GM12864 (cell line): ENCODE measurements around the gene PRKRIP1.

ENCODE experiments used
- DNase-seq: peaks from one replicate; pipeline ENCODE4 v3.0.0-alpha.2; 2011; ENCODE audit warnings: low read depth
- H3K4me3 ChIP-seq: 2 replicates; pipeline ENCODE4 v1.5.1; 2011; ENCODE audit warnings: mild to moderate bottlenecking, low read depth, low read length, control low read depth
- CTCF ChIP-seq: IDR thresholded peaks from 2 replicates; pipeline ENCODE4 v1.5.1; 2011; ENCODE audit warnings: low read depth, mild to moderate bottlenecking, moderate library complexity, low read length, control low read depth, inconsistent platforms; ENCODE audit errors: missing control alignments

The PRKRIP1 gene

GRCh38 chr7:102387064-102387463 lies 9.1 kb upstream of the PRKRIP1 start:
- no peak overlapping the region for H3K4me3 ChIP-seq
- no peak for TF ChIP-seq CTCF
- no peak for DNase-seq

- no peak overlapping the region for H3K4me3 ChIP-seq
- DNase-seq, result peak; percentile 44
- no peak for TF ChIP-seq CTCF
These were observed 6.4 kb upstream of the PRKRIP1 start for GRCh38 chr7:102389810-102390209.

- no peak overlapping the region for H3K4me3 ChIP-seq
- DNase-seq, result no peak
- peak; percentile 92 for TF ChIP-seq CTCF
These were observed 5.3 kb upstream of the PRKRIP1 start for GRCh38 chr7:102390697-102391484.

GRCh38 chr7:102392330-102392729 lies 3.8 kb upstream of the PRKRIP1 start:
- DNase-seq, result no peak
- no peak overlapping the region for H3K4me3 ChIP-seq
- TF ChIP-seq CTCF, result no peak

- no peak overlapping the region for H3K4me3 ChIP-seq
- no peak for DNase-seq
- no peak for TF ChIP-seq CTCF
These were observed 2.7 kb upstream of the PRKRIP1 start for GRCh38 chr7:102393467-102393866.

GRCh38 chr7:102395592-102395872 lies 631 bp upstream of the PRKRIP1 start:
- no peak for DNase-seq
- H3K4me3 ChIP-seq, result peak overlapping the region; percentile 78
- no peak for TF ChIP-seq CTCF

- TF ChIP-seq CTCF, result no peak
- no peak for DNase-seq
- peak overlapping the region; percentile 78 for H3K4me3 ChIP-seq
These were observed 502 bp downstream of the PRKRIP1 start for GRCh38 chr7:102396710-102397019.
